Activated naive CD8-positive, alpha-beta T cell treated with anti-CD3 and anti-CD28 coated beads for 36 hours (primary cell): ENCODE results near the gene ATP2B3. TPM values are rescaled to one million over a fixed set of nuclear protein-coding genes. Genes with fewer than 3 reads are reported as not detected.

Experiments
- DNase-seq: peaks from one replicate; pipeline ENCODE4 v3.0.0; 2021
- H3K27ac Mint-ChIP-seq: one replicate; pipeline ENCODE4 v1.8.0; 2022; ENCODE audit warnings: mild to moderate bottlenecking, moderate library complexity, mixed read lengths
- H3K27me3 Mint-ChIP-seq: one replicate; pipeline ENCODE4 v1.8.0; 2022; ENCODE audit warnings: mild to moderate bottlenecking, mixed read lengths
- H3K36me3 Mint-ChIP-seq: one replicate; pipeline ENCODE4 v1.8.0; 2021; ENCODE audit warnings: mild to moderate bottlenecking, mixed read lengths
- H3K4me1 Mint-ChIP-seq: one replicate; pipeline ENCODE4 v1.8.0; 2021; ENCODE audit warnings: mixed read lengths
- H3K4me3 Mint-ChIP-seq: one replicate; pipeline ENCODE4 v1.8.0; 2022; ENCODE audit warnings: mild to moderate bottlenecking, moderate library complexity, mixed read lengths
- H3K9me3 Mint-ChIP-seq: one replicate; pipeline ENCODE4 v1.8.0; 2022; ENCODE audit warnings: mixed read lengths
- total RNA-seq, 2 experiments: library from RNA; stranded (reverse); gene quantifications; one replicate each; pipeline ENCODE4 v1.2.3, GENCODE V29; 2021

Gene ATP2B3
- total RNA-seq, 2 experiments from 2014 or later = not detected

DNA sequence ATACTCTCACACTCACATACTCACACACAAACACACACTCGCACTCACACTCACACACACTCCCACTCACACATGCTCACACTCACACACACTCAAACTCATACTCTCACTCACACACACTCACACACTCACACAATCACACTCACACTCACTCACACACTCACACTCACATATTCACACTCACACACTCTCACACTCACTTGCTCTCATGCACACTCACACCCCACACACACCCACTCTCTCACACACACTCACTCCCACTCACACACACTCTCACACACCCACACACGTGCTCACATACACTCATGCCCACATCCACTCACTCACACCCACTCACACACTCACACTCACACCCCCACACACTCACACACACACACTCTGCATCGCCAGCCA, 4.9 kb upstream of the ATP2B3 start:
- DNase-seq = no peak
- Mint-ChIP-seq H3K9me3 (no peaks in the 10 kb centered on the region), H3K27me3 (peaks cover 16% of the 10 kb centered on the region), H3K4me3 (no peak overlapping the region), H3K36me3 (no peaks in the 10 kb centered on the region), H3K4me1 (peaks cover 1% of the 10 kb centered on the region), H3K27ac (no peak overlapping the region)

DNA sequence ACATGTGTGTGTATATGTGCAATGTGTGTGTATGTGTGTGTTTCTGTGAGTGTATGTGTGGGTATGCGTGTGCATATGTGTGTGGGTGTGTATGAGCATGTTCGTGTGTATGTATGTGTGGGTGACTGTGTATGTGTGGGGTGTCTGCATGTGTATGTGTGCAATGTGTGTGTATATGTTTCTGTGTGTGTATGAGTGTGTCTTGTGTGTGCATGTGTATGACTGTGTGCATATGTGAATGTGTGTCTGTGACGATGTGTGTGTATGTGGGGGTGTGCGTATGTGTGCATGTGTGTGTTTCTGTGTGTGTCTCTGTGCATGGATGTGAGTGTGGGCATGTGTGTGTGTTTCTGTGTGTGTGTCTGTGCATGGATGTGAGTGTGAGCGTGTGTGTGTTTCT, 4.2 kb upstream of the ATP2B3 start:
- Mint-ChIP-seq H3K4me1 (no peaks in the 10 kb centered on the region), H3K4me3 (no peak overlapping the region), H3K36me3 (no peaks in the 10 kb centered on the region), H3K9me3 (no peaks in the 10 kb centered on the region), H3K27ac (no peak overlapping the region), H3K27me3 (peaks cover 18% of the 10 kb centered on the region)
- DNase-seq = no peak

DNA sequence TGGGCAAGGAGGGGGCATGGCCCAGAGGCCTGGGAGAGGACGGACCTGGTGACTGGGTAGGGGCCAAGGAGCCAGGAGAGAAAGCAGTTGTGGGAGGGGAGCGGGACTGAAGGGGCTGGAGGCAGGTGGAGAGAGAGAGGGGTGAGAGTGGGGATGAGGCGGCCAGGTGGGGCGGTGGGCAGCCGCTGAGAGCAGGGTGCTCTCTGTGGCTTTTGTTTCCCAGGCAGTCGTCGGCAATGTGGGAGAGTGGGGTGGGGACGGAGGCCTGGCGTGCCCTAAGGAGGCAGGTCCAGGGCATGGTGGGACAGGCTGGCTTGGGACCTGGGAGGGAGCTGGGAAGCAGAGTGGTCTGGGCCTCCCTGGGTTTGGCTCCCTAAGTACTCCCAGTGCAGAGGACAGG, 3.2 kb upstream of the ATP2B3 start:
- DNase-seq = no peak
- H3K27me3 Mint-ChIP-seq = peaks cover 28% of the 10 kb centered on the region
- H3K9me3 Mint-ChIP-seq = no peaks in the 10 kb centered on the region
- H3K4me3 Mint-ChIP-seq = no peak overlapping the region
- H3K4me1 Mint-ChIP-seq = no peaks in the 10 kb centered on the region
- no peaks in the 10 kb centered on the region for H3K36me3 Mint-ChIP-seq
- no peak overlapping the region for H3K27ac Mint-ChIP-seq

DNA sequence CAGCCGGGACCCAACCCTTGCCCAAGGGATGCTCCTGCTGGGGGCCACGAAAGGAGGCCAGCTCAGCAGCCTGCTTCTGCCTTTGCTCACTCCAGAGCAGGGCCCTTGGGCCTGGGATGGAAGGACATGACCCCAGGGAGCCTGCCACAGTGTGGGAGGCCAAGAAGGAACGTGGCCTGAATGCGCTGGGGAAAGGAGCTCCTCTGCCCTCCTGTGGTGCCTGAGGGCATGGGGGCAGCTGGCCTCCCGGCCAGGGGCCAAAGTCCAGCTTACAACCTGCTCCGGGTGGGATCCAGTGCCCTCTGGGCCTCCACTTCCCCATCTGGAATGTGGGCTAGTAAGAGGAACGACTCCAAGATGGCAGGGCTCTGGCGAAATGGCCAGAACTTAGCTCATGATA, 2.0 kb upstream of the ATP2B3 start:
- no peaks in the 10 kb centered on the region for H3K4me1 Mint-ChIP-seq
- H3K27me3 Mint-ChIP-seq = peaks cover 34% of the 10 kb centered on the region
- no peak overlapping the region for H3K27ac Mint-ChIP-seq
- no peaks in the 10 kb centered on the region for H3K36me3 Mint-ChIP-seq
- H3K9me3 Mint-ChIP-seq = no peaks in the 10 kb centered on the region
- no peak for DNase-seq
- H3K4me3 Mint-ChIP-seq = no peak overlapping the region

DNA sequence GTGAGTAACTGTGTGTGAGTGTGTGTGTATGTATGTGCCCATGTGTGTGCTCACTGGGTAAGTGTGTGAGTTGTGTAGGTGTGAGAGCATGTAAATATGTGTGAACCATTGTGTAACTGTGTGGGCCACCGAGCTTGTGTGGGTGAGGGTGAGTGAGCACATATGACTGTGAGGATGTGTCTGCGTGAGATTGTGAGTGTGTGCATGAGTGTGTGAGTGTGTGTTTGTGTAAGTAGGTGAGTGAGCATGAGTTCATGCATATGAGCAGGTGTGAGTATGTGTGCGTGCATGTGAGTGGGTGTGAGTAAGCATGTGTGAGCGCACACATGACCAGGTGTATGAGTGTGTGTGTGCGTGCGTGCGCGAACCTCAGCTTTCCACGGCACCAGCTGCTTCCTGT, 1.4 kb upstream of the ATP2B3 start:
- H3K4me3 Mint-ChIP-seq = no peak overlapping the region
- no peaks in the 10 kb centered on the region for H3K4me1 Mint-ChIP-seq
- H3K27ac Mint-ChIP-seq = no peak overlapping the region
- H3K27me3 Mint-ChIP-seq = peaks cover 35% of the 10 kb centered on the region
- H3K36me3 Mint-ChIP-seq = no peaks in the 10 kb centered on the region
- DNase-seq = no peak
- no peaks in the 10 kb centered on the region for H3K9me3 Mint-ChIP-seq

DNA sequence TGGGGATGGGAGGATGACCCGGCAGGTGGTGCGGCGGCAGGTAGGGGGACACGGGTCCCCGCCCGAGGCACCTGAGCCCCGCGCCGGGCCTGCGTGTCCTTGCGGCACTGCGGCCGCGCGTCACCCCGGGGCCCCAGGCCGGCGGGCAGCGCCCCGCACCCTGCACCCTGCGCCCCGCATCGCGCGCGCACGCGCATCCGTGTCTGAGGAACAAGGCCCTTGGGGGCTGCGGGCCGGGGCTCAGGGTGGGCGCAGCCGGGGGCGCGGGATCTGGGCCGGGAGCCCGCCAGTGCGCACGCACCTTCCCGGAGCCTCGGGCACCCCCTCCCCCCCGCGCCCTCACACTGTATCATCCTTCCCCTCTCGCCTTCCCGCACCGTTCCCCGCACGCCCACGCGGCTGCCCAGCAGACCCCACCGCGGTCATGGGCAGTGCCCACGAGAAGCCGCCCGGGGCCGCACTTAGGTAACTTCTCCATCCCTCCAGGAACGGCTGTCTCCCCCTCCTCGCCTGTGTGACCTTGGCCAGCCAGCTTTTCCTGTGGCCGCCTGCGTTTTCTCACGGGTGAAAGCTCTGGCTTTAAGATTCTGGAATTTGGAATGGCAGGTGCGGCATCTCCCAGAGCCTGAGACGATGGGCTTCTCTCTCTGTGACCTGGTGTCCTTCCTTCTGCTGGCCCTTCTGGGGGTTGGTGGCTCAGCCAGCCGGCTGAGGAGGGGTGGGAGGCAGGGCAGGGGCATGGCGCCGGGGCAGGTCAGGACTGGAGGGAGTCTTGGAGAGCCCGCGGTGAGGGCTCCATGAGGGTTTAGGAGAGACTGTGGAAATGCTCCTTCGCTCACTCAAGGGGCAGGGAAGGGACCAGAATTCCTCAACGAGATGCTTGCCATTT, 748 bp downstream of the ATP2B3 start:
- Mint-ChIP-seq H3K27me3 (peaks cover 40% of the 10 kb centered on the region), H3K36me3 (no peaks in the 10 kb centered on the region), H3K4me1 (no peaks in the 10 kb centered on the region), H3K4me3 (no peak overlapping the region), H3K27ac (no peak overlapping the region), H3K9me3 (no peaks in the 10 kb centered on the region)
- no peak for DNase-seq

DNA sequence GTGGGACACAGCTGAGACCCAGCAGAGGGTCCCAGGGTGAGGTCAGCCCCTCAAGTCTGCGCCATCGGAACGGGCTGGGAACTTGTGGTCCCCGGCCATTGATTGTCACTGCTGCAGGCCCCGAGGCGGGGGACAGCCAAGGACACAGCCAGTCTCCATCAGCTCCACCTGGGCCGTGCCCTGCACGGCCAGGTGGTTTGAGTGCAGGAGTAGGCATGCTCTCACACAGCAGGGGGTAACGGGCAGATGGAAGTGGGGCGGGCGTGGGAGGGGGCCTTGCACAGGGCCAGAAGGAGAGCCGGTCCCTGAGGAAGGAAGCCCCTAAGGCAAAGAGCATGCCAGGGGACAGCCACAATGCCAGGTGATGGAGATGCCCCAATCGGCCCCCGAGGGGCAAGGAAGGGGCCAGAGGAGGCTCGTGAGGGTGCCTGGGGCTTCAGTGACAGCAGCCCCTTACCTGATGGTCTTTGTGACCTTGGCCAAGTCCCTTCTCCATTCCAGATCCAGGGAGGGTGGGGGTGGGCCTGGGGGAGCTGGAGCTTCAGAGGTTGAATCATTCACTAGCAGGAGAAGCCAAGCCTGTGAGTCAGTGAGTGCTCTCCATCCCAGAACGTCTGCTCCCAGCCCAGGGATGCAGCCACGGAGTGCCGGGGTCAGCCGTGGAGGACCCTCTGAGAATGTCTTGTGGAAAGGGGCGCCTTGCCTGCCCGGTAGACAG, 2.3 kb downstream of the ATP2B3 start:
- H3K36me3 Mint-ChIP-seq = no peaks in the 10 kb centered on the region
- no peaks in the 10 kb centered on the region for H3K9me3 Mint-ChIP-seq
- H3K27ac Mint-ChIP-seq = no peak overlapping the region
- no peaks in the 10 kb centered on the region for H3K4me1 Mint-ChIP-seq
- peaks cover 40% of the 10 kb centered on the region for H3K27me3 Mint-ChIP-seq
- H3K4me3 Mint-ChIP-seq = no peak overlapping the region
- no peak for DNase-seq

DNA sequence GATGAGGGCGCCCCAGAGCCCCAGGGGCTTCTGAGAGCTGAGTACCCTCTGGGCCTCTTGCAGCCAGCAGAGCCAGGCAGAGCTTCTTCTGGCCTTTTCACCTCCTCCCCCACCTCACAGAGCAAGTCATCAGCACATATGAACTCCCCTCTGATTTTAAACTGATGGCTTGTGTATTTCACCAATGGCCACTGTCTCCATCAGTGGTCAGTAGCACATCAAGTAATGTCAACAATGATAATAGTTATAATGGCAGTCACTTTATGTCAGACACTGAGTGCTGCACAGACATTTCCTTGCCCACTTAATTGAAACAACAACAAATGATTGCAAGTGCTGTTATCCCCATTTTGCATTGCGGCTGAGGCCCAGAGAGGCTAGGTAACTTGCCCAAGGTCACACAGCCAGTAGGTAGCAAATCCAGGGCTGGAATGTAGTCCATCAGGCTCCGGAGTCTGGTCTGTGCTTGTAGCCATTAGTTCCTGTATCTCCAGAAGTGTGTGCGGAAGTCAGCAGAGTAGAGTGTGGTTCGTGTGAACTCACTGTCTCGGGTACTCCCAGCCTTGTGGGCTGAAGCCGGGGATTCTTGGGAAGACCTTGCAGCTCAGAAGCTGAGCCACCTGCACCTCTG, 3.0 kb downstream of the ATP2B3 start:
- no peak overlapping the region for H3K27ac Mint-ChIP-seq
- H3K36me3 Mint-ChIP-seq = no peaks in the 10 kb centered on the region
- no peaks in the 10 kb centered on the region for H3K4me1 Mint-ChIP-seq
- no peaks in the 10 kb centered on the region for H3K9me3 Mint-ChIP-seq
- no peak overlapping the region for H3K4me3 Mint-ChIP-seq
- H3K27me3 Mint-ChIP-seq = peaks cover 40% of the 10 kb centered on the region
- no peak for DNase-seq

DNA sequence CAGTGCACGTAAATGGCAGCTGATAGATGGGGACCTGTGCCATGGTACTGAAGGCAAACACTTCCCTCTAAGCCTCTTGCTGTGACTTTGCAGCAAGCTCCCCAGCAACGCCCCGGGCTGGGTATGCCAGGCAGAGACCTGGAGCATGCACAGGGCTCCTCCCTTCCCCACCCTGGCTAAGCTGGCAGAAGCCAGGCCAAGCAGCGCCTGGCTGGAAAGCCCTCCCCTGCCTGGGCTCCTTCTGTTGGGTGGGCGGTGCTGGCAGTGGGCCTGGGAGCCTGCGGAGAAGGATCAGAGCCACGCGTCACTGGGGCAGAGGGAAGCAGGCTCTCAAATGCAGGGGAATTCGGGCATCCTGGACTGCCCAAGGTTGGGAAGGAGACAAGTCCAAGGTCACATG, 3.6 kb downstream of the ATP2B3 start:
- Mint-ChIP-seq H3K4me1 (no peaks in the 10 kb centered on the region), H3K27me3 (peaks cover 36% of the 10 kb centered on the region), H3K27ac (no peak overlapping the region), H3K4me3 (no peak overlapping the region), H3K9me3 (no peaks in the 10 kb centered on the region), H3K36me3 (no peaks in the 10 kb centered on the region)
- no peak for DNase-seq

DNA sequence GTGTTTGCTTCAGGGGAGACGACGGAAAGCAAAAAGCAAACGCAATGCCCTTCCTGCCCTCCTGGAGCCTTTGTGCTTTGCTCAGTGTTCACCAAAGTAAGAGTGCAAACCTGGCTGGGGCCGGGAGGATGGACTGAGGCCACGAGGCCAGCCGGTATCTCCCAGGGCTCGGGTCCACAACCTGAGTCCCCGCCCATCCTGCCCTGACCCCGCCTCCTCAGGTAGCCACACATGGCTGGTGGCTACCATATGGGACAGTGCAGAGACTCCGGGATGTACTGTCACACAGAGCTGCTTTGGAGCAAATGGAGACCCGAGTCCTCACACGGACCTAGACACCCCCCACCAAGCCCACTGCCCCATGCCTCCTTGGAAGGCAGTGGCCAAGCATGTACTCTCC, 4.8 kb downstream of the ATP2B3 start:
- H3K36me3 Mint-ChIP-seq = no peaks in the 10 kb centered on the region
- H3K27ac Mint-ChIP-seq = no peak overlapping the region
- H3K4me1 Mint-ChIP-seq = no peaks in the 10 kb centered on the region
- peaks cover 24% of the 10 kb centered on the region for H3K27me3 Mint-ChIP-seq
- no peaks in the 10 kb centered on the region for H3K9me3 Mint-ChIP-seq
- DNase-seq = no peak
- no peak overlapping the region for H3K4me3 Mint-ChIP-seq

DNA sequence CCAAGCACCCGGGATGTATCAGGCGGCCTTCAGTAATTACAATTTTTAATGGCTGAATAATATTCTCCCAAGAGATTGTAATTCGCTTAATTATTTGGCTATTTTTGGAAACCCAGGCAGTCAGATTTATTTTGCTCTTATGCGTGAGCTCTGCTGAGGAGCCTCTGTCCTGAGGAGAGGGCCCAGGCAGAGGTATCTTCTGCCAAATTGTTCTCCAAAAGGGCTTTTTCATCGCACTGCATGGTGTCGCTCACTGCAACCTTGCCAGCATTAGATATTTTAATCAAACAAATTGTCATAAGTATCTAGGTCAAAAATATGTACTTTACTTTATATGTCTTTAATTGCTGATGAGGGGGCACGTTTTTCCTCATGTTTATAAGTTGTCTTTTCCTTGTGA, 5.8 kb downstream of the ATP2B3 start:
- Mint-ChIP-seq H3K27me3 (peaks cover 23% of the 10 kb centered on the region), H3K9me3 (no peaks in the 10 kb centered on the region), H3K27ac (no peak overlapping the region), H3K36me3 (no peaks in the 10 kb centered on the region), H3K4me1 (no peaks in the 10 kb centered on the region), H3K4me3 (no peak overlapping the region)
- DNase-seq = no peak

DNA sequence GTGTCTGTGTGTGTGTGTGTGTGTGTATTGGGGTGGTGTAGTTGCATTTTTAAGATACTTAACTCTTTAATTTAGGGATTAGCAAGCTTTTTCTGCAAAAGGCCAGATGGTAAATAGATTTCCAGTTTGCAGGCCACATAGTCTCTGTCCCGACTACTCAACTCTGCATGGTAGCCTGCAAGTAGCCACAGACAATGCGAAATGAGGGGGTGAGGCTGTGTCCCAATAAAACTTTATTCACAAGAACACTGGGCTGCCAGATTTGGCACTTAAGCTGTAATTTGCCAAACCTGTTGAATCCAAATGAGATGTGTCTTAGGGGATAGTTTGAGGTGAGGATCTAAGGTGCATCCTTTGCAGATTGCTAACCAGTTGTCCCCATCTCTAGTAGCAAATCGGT, 6.8 kb downstream of the ATP2B3 start:
- no peak overlapping the region for H3K4me3 Mint-ChIP-seq
- H3K9me3 Mint-ChIP-seq = no peaks in the 10 kb centered on the region
- H3K27ac Mint-ChIP-seq = no peak overlapping the region
- peaks cover 13% of the 10 kb centered on the region for H3K27me3 Mint-ChIP-seq
- no peaks in the 10 kb centered on the region for H3K36me3 Mint-ChIP-seq
- no peaks in the 10 kb centered on the region for H3K4me1 Mint-ChIP-seq
- DNase-seq = no peak

DNA sequence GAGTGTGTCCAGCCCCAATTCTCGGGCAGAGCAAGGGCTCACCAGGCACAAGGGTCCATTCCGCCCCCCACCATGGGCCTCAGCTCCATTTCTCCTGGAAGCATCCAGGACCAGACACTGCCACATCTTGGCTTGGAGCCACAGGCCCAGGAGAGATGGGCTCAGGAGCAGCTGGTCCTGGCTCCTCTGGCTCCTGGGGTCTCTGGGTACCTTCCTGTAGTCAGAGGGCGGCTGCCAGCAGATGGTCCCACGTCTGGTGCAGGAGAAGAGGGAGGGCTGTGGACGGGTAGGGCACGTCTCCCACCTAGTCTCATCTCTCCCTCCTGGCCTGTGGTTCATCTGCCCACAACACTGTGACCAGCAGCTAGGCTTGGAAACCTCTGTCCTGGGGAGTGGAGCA, 8.0 kb downstream of the ATP2B3 start:
- Mint-ChIP-seq H3K36me3 (no peaks in the 10 kb centered on the region), H3K4me1 (no peaks in the 10 kb centered on the region), H3K27me3 (peaks cover 6% of the 10 kb centered on the region), H3K4me3 (no peak overlapping the region), H3K27ac (no peak overlapping the region), H3K9me3 (no peaks in the 10 kb centered on the region)
- no peak for DNase-seq

DNA sequence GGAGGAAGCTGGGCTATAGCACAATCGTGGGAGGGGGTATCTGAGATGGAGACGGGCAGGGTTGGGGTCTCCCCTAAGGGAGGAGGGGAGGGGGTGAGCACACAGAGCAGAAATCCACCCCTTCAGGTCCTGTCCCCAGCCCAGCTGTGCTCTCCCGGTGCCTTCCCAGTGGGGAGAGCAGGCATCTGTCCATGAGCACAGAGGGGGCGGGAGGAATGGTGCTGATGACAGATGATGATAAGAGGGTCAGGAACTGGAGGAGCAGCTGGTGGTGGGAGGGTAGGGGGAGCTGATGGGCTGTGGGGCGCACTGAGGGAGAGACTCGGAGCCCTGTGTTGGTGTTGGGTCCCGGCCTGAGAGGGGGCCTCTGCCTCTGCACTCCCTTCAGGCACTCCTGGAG, 8.6 kb downstream of the ATP2B3 start:
- no peaks in the 10 kb centered on the region for H3K36me3 Mint-ChIP-seq
- H3K27ac Mint-ChIP-seq = no peak overlapping the region
- no peaks in the 10 kb centered on the region for H3K4me1 Mint-ChIP-seq
- no peak overlapping the region for H3K4me3 Mint-ChIP-seq
- H3K9me3 Mint-ChIP-seq = no peaks in the 10 kb centered on the region
- no peak for DNase-seq
- peaks cover 6% of the 10 kb centered on the region for H3K27me3 Mint-ChIP-seq

DNA sequence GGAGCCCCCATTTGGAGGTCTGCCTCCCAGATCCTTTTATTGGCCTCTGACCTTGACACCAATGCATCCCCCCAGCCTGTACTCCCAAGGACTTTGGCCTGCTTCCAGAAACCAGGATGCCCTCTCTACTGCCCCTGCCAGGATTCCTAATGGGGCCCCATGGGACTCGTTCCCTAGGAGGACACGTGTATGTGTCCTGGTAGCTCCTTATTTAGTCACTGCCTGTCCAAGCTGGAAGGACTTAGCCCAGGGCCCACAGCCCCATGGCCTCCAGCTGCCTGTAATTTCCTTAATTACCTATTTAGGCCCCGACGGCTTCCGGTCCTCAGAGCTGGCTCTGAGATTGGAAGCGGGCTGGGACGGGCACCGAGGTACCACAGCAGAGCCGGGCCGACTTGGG, 9.4 kb downstream of the ATP2B3 start:
- Mint-ChIP-seq H3K4me1 (no peaks in the 10 kb centered on the region), H3K36me3 (no peaks in the 10 kb centered on the region), H3K9me3 (no peaks in the 10 kb centered on the region), H3K4me3 (no peak overlapping the region), H3K27me3 (peaks cover 3% of the 10 kb centered on the region), H3K27ac (no peak overlapping the region)
- no peak for DNase-seq
